Inflammatory macrophage treated with lipopolysaccharide for 1 hour (primary cell): Measurements from ENCODE around the gene USP10.

Experiments
- DNase-seq, 2 donors: peaks; one replicate each; pipeline ENCODE4 v3.0.0-alpha.2; 2020 to 2022

Gene USP10

DNA sequence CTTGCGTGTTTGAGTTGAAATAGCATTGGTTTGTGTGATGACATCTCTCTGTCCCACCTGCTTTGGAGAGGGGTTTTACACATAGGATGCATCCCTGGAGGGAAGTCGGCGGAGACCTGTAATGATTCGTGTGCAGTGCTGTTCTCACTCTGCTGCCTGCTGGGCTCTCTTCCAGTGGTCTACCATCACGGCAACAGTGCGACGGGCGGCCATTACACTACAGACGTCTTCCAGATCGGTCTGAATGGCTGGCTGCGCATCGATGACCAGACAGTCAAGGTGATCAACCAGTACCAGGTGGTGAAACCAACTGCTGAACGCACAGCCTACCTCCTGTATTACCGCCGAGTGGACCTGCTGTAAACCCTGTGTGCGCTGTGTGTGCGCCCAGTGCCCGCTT, 78.9 kb downstream of the USP10 start:
- DNase-seq, result no peak

DNA sequence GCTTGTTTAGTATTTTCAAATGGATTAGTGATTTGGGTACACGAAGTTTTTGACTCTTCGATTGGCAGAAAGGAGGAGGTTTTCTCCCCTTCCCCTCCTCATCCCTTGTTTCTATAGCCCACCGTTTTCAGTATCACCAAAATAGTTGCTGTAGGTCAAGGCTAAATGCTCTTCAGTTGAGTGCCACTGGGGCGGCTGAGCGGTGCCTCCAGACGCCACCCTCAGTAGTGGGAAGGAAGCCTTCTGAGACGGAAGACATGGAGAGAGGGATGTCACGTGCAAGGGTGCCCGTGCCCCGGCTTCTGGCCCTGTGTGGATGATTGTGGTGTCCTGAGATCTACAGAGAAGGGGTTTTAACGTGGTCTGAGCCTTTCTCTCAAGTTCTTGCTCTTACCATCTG, 80.3 kb downstream of the USP10 start:
- no peak for DNase-seq

DNA sequence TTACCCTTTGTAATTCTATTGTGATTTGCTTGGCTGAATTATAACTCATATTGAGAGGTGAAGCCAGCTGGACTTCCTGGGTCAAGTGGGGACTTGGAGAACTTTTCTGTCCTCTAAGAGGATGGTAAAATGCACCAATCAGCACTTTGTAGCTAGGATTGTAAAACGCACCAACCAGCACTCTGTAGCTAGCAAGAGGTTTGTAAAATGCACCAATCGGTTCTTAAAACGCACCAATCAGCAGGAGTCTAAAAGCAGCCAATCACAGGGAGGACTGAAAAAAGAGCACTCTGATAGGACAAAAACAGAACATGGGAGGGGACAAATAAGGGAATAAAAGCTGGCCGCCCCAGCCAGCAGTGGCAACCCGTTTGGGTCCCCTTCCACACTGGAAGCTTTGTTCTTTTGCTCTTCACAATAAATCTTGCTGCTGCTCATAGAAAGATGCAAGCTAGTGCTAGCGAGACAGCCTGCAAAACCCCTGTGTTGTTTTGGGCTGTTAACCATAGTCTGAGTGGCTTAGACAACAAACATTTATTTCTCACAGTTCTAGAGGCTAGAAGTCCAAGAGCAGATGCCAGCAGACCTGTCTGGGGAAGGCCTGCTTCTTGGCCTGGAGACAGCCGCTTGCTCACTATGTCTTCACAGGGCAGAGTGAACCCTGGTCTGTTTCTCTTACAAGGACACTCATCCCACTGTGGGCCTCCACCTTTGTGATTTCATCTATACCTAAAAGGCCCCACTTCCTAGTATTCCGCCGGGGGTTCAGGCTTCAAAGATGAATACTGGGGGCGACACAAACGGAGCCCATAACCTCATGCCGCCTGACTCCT, 81.0 kb downstream of the USP10 start:
- no peak for DNase-seq

- DNase-seq, result no peak
Measured at GRCh38 chr16:84782846-84783245, 83.0 kb downstream of the USP10 start.

GRCh38 chr16:84785843-84786581, 86.2 kb downstream of the USP10 start:
- DNase-seq, result no peak

- no peak for DNase-seq
Measured at GRCh38 chr16:84786605-84787262, 86.9 kb downstream of the USP10 start.

DNA sequence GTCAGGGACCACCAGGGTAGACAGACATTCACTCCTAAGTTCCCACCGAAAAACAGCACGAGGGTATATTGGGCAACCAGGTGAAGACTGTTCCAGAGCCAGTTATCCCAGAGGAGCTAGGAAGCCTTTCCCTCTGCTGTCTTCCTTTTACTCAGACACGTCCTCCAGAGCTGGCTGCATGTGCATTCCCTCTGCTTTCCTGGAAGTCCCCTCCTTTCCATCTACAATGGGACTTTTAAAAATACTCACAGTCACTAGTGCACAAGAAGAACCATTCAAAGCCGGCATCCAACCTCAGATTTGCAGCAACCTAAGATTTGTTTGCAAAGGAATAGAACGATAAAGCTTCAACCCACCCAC, 87.4 kb downstream of the USP10 start:
- DNase-seq, result no peak

DNA sequence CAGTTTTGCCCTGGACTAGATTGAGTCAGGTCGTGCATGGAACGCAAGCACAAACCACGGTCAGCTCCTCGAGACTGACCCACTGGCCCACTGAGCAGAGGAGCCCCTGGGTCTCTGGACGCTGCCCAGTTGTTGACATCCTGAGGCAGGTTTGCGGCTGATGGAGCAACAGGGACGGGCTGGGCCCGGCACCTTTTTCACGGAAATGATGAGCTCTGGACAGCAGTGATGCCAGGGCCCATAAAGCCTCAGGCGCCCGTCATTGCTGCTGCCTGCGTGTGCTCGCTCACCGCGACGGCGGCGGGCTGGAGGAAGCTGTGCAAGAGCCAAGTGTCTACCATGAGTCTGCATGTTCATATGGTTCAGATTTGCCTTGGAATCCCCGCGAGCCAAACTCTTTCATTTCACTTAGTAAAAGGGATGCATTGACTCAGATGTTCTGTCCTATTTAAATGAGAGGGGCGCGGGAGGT, 89.2 kb downstream of the USP10 start:
- DNase-seq, result no peak

- no peak for DNase-seq
Measured at GRCh38 chr16:84789431-84789830, 89.6 kb downstream of the USP10 start.

- DNase-seq, result no peak
Measured at GRCh38 chr16:84790301-84790700, 90.5 kb downstream of the USP10 start.

GRCh38 chr16:84791088-84791487, 91.3 kb downstream of the USP10 start:
- no peak for DNase-seq

GRCh38 chr16:84791501-84791900, 91.7 kb downstream of the USP10 start:
- no peak for DNase-seq

- no peak for DNase-seq
Measured at GRCh38 chr16:84794186-84794585, 94.4 kb downstream of the USP10 start.

DNA sequence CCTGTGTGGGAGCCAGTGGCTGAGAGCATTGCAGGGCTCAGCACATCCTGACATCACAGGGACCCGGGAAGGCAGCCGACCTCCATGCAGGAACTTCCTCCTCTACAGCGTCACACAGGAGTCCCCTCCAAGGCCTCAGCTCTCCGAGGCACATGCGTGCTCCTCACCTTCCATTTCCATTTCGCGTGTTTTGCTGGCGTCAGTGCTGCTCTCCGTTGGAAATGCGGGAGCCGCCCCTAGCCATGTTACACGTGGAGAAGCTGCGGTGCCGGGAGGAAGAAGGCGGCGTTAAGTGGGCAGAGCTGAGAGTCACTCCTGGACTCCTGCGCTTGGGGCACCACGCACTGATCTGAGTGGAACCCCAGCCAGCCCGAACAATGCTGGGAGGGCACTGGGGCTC, 94.8 kb downstream of the USP10 start:
- no peak for DNase-seq

GRCh38 chr16:84795329-84796053, 95.7 kb downstream of the USP10 start:
- peak; percentile 7 to 51 for DNase-seq

DNA sequence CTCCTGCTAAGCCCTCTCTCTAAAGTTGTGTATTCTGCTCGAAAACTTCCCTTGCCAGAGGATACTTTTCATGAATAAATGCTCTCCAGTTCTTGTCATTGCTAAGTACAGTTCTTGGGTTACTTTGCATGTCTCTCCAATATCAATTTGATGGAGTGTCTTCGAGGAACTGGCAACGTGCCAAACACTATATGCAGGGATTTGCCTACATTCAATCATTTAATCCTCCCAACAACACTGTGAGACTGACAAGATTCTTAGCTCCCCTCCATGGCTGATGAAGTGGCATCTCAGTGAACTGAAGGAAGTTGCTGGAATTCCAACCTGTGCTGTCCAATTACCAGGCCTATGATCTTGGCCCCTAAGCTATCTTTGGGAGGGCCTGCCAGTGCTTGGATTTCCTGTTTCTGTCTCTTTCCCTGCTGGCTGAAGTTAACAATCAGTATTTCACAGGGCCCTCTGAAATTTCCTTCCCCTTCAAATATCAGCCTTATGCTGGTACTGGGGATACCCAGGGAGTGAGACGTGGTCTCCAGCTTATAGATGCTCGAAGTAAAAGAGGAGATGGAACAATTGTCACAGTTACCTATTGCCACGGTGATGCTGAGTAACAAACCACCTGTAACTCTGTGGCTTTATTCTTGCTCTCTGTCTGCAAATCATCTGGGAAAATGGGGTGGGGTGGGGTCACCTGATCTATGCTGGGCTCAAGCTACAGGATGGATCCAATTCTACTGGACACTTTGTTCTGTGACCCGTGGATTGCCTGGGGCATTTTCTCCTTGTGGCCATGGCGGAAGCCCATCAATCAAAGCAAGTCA, 100.6 kb downstream of the USP10 start:
- DNase-seq, result no peak

- DNase-seq, result no peak
Measured at GRCh38 chr16:84803146-84803545, 103.3 kb downstream of the USP10 start.

- DNase-seq, result no peak
Measured at GRCh38 chr16:84804326-84804725, 104.5 kb downstream of the USP10 start.

GRCh38 chr16:84806256-84806889, 106.6 kb downstream of the USP10 start:
- DNase-seq, result peak; percentile 63 to 76

DNA sequence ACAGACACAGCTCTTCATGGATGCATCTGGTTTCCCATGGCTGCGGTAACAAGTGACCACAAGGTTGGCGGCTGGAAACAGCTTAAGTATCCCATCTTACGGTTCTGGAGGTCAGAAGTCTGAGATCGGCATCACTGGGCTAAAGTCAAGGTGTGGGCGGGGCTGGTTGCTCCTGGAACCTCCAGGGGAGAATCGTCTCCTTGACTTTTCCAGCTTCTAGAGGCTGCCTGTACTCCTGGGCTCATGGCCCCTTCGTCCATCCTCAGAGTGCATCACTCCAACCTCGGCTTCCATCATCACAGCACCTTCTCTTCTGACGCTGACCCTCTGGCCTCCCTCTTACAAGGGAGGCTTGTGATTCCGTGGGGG, 107.1 kb downstream of the USP10 start:
- DNase-seq, result no peak

- DNase-seq, result no peak
Measured at GRCh38 chr16:84807776-84808175, 108.0 kb downstream of the USP10 start.

GRCh38 chr16:84808826-84809225, 109.0 kb downstream of the USP10 start:
- peak in 1 of 2 donors; percentile 89 for DNase-seq
